H9 (cell line): ENCODE measurements around the gene PHLPP2. TPM values are rescaled to one million over a fixed set of nuclear protein-coding genes. Genes with fewer than 3 reads are reported as not detected.

Experiments used
- DNase-seq: peaks from one replicate; pipeline ENCODE4 v3.0.0-alpha.2; 2017
- H2AFZ ChIP-seq: one replicate; pipeline ENCODE4 v1.6.1; 2013; ENCODE audit warnings: mild to moderate bottlenecking, low read length, control low read depth, moderate library complexity
- H2AK5ac ChIP-seq: 2 replicates; pipeline ENCODE4 v1.6.1; 2013; ENCODE audit warnings: low read length, control low read depth, mixed read lengths; ENCODE audit not compliant: insufficient read length
- H2BK120ac ChIP-seq: one replicate; pipeline ENCODE4 v1.6.1; 2013; ENCODE audit warnings: low read depth, mild to moderate bottlenecking, low read length, control low read depth, inconsistent platforms; ENCODE audit not compliant: poor library complexity, severe bottlenecking
- H2BK12ac ChIP-seq: 2 replicates; pipeline ENCODE4 v1.6.1; 2013; ENCODE audit warnings: low read length, control low read depth, mixed read lengths, low read depth; ENCODE audit not compliant: insufficient read length
- H2BK15ac ChIP-seq: 2 replicates; pipeline ENCODE4 v1.6.1; 2013; ENCODE audit warnings: low read depth, low read length, control low read depth
- H2BK20ac ChIP-seq: one replicate; pipeline ENCODE4 v1.6.1; 2013; ENCODE audit warnings: low read depth, mild to moderate bottlenecking, low read length, control low read depth, inconsistent platforms; ENCODE audit not compliant: poor library complexity, severe bottlenecking
- H2BK5ac ChIP-seq: 2 replicates; pipeline ENCODE4 v1.6.1; 2013; ENCODE audit warnings: low read length, control low read depth, mixed read lengths; ENCODE audit not compliant: insufficient read length
- H3K14ac ChIP-seq: 2 replicates; pipeline ENCODE4 v1.6.1; 2013; ENCODE audit warnings: low read length, control low read depth; ENCODE audit not compliant: insufficient read depth
- H3K18ac ChIP-seq: 2 replicates; pipeline ENCODE4 v1.6.1; 2013; ENCODE audit warnings: low read depth, mild to moderate bottlenecking, mixed read lengths, low read length, control low read depth; ENCODE audit not compliant: insufficient read length
- H3K23ac ChIP-seq: 2 replicates; pipeline ENCODE4 v1.6.1; 2013; ENCODE audit warnings: low read length, control low read depth, mixed read lengths, low read depth; ENCODE audit not compliant: insufficient read length
- H3K23me2 ChIP-seq: 2 replicates; pipeline ENCODE4 v1.6.1; 2013; ENCODE audit warnings: low read depth, mild to moderate bottlenecking, mixed read lengths, low read length, control low read depth; ENCODE audit not compliant: insufficient read length, poor library complexity, severe bottlenecking
- H3K27ac ChIP-seq: 2 replicates; pipeline ENCODE4 v1.5.1; 2013; ENCODE audit warnings: low read length, control low read depth, mixed read lengths, low read depth; ENCODE audit not compliant: insufficient read length
- H3K27me3 ChIP-seq: 2 replicates; pipeline ENCODE4 v1.6.1; 2013; ENCODE audit warnings: low read length, control low read depth, inconsistent platforms; ENCODE audit not compliant: insufficient read depth
- H3K4ac ChIP-seq: 2 replicates; pipeline ENCODE4 v1.6.1; 2013; ENCODE audit warnings: low read depth, mild to moderate bottlenecking, control low read depth, inconsistent platforms, low read length, moderate library complexity
- H3K4me1 ChIP-seq: 2 replicates; pipeline ENCODE4 v1.6.1; 2013; ENCODE audit warnings: low read length, control low read depth, inconsistent platforms; ENCODE audit not compliant: insufficient read depth
- H3K4me2 ChIP-seq: 2 replicates; pipeline ENCODE4 v1.6.1; 2013; ENCODE audit warnings: low read length, control low read depth, mixed read lengths; ENCODE audit not compliant: insufficient read length, insufficient read depth
- H3K56ac ChIP-seq: 2 replicates; pipeline ENCODE4 v1.6.1; 2013; ENCODE audit warnings: low read depth, mild to moderate bottlenecking, mixed read lengths, low read length, control low read depth; ENCODE audit not compliant: insufficient read length
- H3K79me1 ChIP-seq: 2 replicates; pipeline ENCODE4 v1.6.1; 2013; ENCODE audit warnings: low read depth, mild to moderate bottlenecking, moderate library complexity, low read length, control low read depth, inconsistent platforms; ENCODE audit not compliant: insufficient read depth, poor library complexity, severe bottlenecking
- H3K79me2 ChIP-seq: 2 replicates; pipeline ENCODE4 v1.6.1; 2013; ENCODE audit warnings: low read length, control low read depth, inconsistent platforms; ENCODE audit not compliant: insufficient read depth
- H3K9ac ChIP-seq: 2 replicates; pipeline ENCODE4 v1.6.1; 2013; ENCODE audit warnings: low read length, control low read depth, mixed read lengths; ENCODE audit not compliant: insufficient read length; ENCODE audit errors: extremely low read depth
- H3K9me3 ChIP-seq: one replicate; pipeline ENCODE4 v1.6.1; 2013; ENCODE audit warnings: low read depth, low read length, inconsistent platforms; ENCODE audit not compliant: control insufficient read depth
- H3T11ph ChIP-seq: one replicate; pipeline ENCODE4 v1.6.1; 2013; ENCODE audit warnings: mild to moderate bottlenecking, low read length, control low read depth, inconsistent platforms
- H4K20me1 ChIP-seq: one replicate; pipeline ENCODE4 v1.6.1; 2013; ENCODE audit not compliant: control insufficient read depth, insufficient read length, insufficient read depth
- H4K5ac ChIP-seq: 2 replicates; pipeline ENCODE4 v1.6.1; 2013; ENCODE audit warnings: low read depth, mild to moderate bottlenecking, mixed read lengths, low read length, control low read depth; ENCODE audit not compliant: insufficient read length
- H4K8ac ChIP-seq: replicated peaks from 2 replicates; pipeline ENCODE4 v1.6.1; 2013; ENCODE audit warnings: low read length, control low read depth, mixed read lengths, low read depth; ENCODE audit not compliant: insufficient read length
- H4K91ac ChIP-seq: 2 replicates; pipeline ENCODE4 v1.6.1; 2013; ENCODE audit warnings: low read depth, mild to moderate bottlenecking, moderate library complexity, mixed read lengths, low read length, control low read depth; ENCODE audit not compliant: insufficient read length
- H3K27ac Mint-ChIP-seq, 3 experiments: 2 replicates in 2 of 3; 3 replicates in 1 of 3; pipeline ENCODE4 v1.8.0; 2020 to 2021; ENCODE audit warnings: mixed read lengths in 3 of 3, mild to moderate bottlenecking in 1 of 3, moderate library complexity in 1 of 3
- H3K27me3 Mint-ChIP-seq: 2 replicates; pipeline ENCODE4 v1.8.0; 2021; ENCODE audit warnings: low read depth, mild to moderate bottlenecking, moderate library complexity, mixed read lengths
- H3K36me3 Mint-ChIP-seq, 3 experiments: 2 replicates in 2 of 3; 3 replicates in 1 of 3; pipeline ENCODE4 v1.8.0; 2020 to 2021; ENCODE audit warnings: low read depth in 3 of 3, mixed read lengths in 3 of 3; ENCODE audit not compliant: insufficient read depth in 1 of 3
- H3K4me1 Mint-ChIP-seq, 2 experiments: 2 replicates each; pipeline ENCODE4 v1.8.0; 2020; ENCODE audit warnings: mixed read lengths in 2 of 2
- H3K4me3 Mint-ChIP-seq, 2 experiments: 2 replicates in 1 of 2; 3 replicates in 1 of 2; pipeline ENCODE4 v1.8.0; 2020 to 2021; ENCODE audit warnings: mild to moderate bottlenecking in 2 of 2, mixed read lengths in 2 of 2, moderate library complexity in 1 of 2
- H3K9me3 Mint-ChIP-seq, 2 experiments: 2 replicates in 1 of 2; 3 replicates in 1 of 2; pipeline ENCODE4 v1.8.0; 2020; ENCODE audit warnings: mild to moderate bottlenecking in 2 of 2, mixed read lengths in 2 of 2, moderate library complexity in 1 of 2
- WGBS: extraction: QIAGEN DNeasy Blood & Tissue Kit; methylation state at CpG from one replicate; pipeline ENCODE4 v1.1.7; 2013; ENCODE audit warnings: missing lambda C conversion rate, low lambda C conversion rate, mixed read lengths; ENCODE audit not compliant: insufficient read length; ENCODE audit errors: extremely low coverage; 5-methylcytosine and 5-hydroxymethylcytosine counted together
- total RNA-seq: library from RNA; stranded (reverse); gene quantifications from 2 replicates; pipeline ENCODE4 v1.2.1, GENCODE V29; 2021
- TF ChIP-seq, protein P1 (sequence below): fragments of 200-600 bp; sonication (generic); conservative IDR thresholded peaks from 3 replicates; pipeline ENCODE4 v1.8.0; 2021; ENCODE audit warnings: antibody characterized with exemption, mild to moderate bottlenecking

Gene PHLPP2
- total RNA-seq, 1 experiment from 2014 or later: 23.2 TPM

GRCh38 chr16:71761097-71761496 is 36.6 kb upstream of the PHLPP2 start:
- no peak overlapping the region for H3T11ph ChIP-seq
- H4K91ac ChIP-seq: no peak overlapping the region
- Mint-ChIP-seq H3K27me3 (no peaks in the 10 kb centered on the region), H3K4me1 (no peaks in the 10 kb centered on the region), H3K36me3 (peaks cover 20 to 70% (median 60%) of the 10 kb centered on the region in 3 experiments; a peak in 6 of 7 replicates), H3K27ac (no peak overlapping the region), H3K4me3 (no peak overlapping the region), H3K9me3 (no peaks in the 10 kb centered on the region)
- H2AFZ ChIP-seq: no peak overlapping the region
- no peaks in the 10 kb centered on the region for H3K4me1 ChIP-seq
- H4K20me1 ChIP-seq: no peaks in the 10 kb centered on the region
- H3K14ac ChIP-seq: no peak overlapping the region
- no CpG with 5 or more reads among the region's 2 CpGs for WGBS
- no peak overlapping the region for H4K5ac ChIP-seq
- no peaks in the 10 kb centered on the region for H3K79me1 ChIP-seq
- H3K9me3 ChIP-seq: no peaks in the 10 kb centered on the region
- H3K56ac ChIP-seq: no peak overlapping the region
- no peak overlapping the region for H2BK20ac ChIP-seq
- H4K8ac ChIP-seq: no peak overlapping the region
- H3K4me2 ChIP-seq: no peak overlapping the region
- no peak overlapping the region for H2BK120ac ChIP-seq
- no peaks in the 10 kb centered on the region for H3K79me2 ChIP-seq
- no peak for DNase-seq
- no peak overlapping the region for H3K9ac ChIP-seq
- H3K23ac ChIP-seq: no peak overlapping the region
- TF ChIP-seq, protein P1, sequence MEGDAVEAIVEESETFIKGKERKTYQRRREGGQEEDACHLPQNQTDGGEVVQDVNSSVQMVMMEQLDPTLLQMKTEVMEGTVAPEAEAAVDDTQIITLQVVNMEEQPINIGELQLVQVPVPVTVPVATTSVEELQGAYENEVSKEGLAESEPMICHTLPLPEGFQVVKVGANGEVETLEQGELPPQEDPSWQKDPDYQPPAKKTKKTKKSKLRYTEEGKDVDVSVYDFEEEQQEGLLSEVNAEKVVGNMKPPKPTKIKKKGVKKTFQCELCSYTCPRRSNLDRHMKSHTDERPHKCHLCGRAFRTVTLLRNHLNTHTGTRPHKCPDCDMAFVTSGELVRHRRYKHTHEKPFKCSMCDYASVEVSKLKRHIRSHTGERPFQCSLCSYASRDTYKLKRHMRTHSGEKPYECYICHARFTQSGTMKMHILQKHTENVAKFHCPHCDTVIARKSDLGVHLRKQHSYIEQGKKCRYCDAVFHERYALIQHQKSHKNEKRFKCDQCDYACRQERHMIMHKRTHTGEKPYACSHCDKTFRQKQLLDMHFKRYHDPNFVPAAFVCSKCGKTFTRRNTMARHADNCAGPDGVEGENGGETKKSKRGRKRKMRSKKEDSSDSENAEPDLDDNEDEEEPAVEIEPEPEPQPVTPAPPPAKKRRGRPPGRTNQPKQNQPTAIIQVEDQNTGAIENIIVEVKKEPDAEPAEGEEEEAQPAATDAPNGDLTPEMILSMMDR: no peak
- H2BK12ac ChIP-seq: no peak overlapping the region
- H3K27ac ChIP-seq: no peak overlapping the region
- H3K23me2 ChIP-seq: no peaks in the 10 kb centered on the region
- H3K27me3 ChIP-seq: no peaks in the 10 kb centered on the region
- no peak overlapping the region for H3K4ac ChIP-seq
- H2BK15ac ChIP-seq: no peak overlapping the region
- H2AK5ac ChIP-seq: no peak overlapping the region
- H3K18ac ChIP-seq: no peak overlapping the region
- H2BK5ac ChIP-seq: no peak overlapping the region
